HepG2 (cell line): ENCODE data around the gene TMEM107. TPM values are rescaled to one million over a fixed set of nuclear protein-coding genes. Genes with fewer than 3 reads are reported as not detected.

ENCODE experiments used
- ATF4 ChIP-seq, 2 experiments: fragments of 450-650 bp in 1 of 2; sonication (generic) in 1 of 2; formaldehyde crosslinking; IDR thresholded peaks; 2 replicates each; pipeline versions ENCODE4 v1.5.0 to v1.8.0; 2020 to 2022; ENCODE audit warnings: mild to moderate bottlenecking in 1 of 2, missing genetic modification reagents in 1 of 2
- ATM ChIP-seq: fragments of 450-650 bp; IDR thresholded peaks from 2 replicates; pipeline ENCODE4 v1.7.1; 2017; ENCODE audit warnings: mild to moderate bottlenecking, borderline replicate concordance
- CENPX ChIP-seq: sonication (generic); formaldehyde crosslinking; IDR thresholded peaks from 2 replicates; pipeline ENCODE4 v1.9.0; 2021; ENCODE audit warnings: mild to moderate bottlenecking, missing genetic modification reagents, moderate library complexity
- E2F5 ChIP-seq: sonication (generic); formaldehyde crosslinking; conservative IDR thresholded peaks from 2 replicates; pipeline ENCODE4 v1.4.0; 2020; ENCODE audit warnings: missing genetic modification reagents
- FIP1L1 ChIP-seq: fragments of 200-400 bp; formaldehyde crosslinking; IDR thresholded peaks from 2 replicates; pipeline ENCODE4 v1.6.1; 2018; ENCODE audit warnings: low read depth, mild to moderate bottlenecking, low read length, moderate library complexity, borderline replicate concordance; ENCODE audit not compliant: insufficient read depth
- FOXJ3 ChIP-seq: sonication (generic); formaldehyde crosslinking; IDR thresholded peaks from 2 replicates; pipeline ENCODE4 v1.4.0; 2020; ENCODE audit warnings: missing genetic modification reagents, mild to moderate bottlenecking, borderline replicate concordance
- HDAC6 ChIP-seq: fragments of 200-600 bp; sonication (generic); IDR thresholded peaks from 2 replicates; pipeline ENCODE4 v1.7.0; 2017; ENCODE audit warnings: mild to moderate bottlenecking, antibody characterized with exemption, low read length, low read depth
- MED8 ChIP-seq: sonication (generic); formaldehyde crosslinking; IDR thresholded peaks from 2 replicates; pipeline ENCODE4 v1.8.1; 2023; ENCODE audit warnings: mild to moderate bottlenecking, missing genetic modification reagents; ENCODE audit not compliant: insufficient replicate concordance
- MEIS1 ChIP-seq: sonication (generic); formaldehyde crosslinking; IDR thresholded peaks from 2 replicates; pipeline ENCODE4 v1.9.0; 2021; ENCODE audit warnings: mild to moderate bottlenecking, missing genetic modification reagents, moderate library complexity, borderline replicate concordance
- MLLT10 ChIP-seq: sonication (generic); formaldehyde crosslinking; IDR thresholded peaks from 2 replicates; pipeline ENCODE4 v1.4.0; 2020; ENCODE audit warnings: missing genetic modification reagents
- POLR2AphosphoS2 ChIP-seq: IDR thresholded peaks from 2 replicates; pipeline ENCODE4 v1.6.1; 2011; ENCODE audit warnings: low read depth, low read length, improper control_type of control experiment
- SMC3 ChIP-seq: IDR thresholded peaks from 2 replicates; pipeline ENCODE4 v1.6.1; 2011; ENCODE audit warnings: low read length, improper control_type of control experiment
- SP2 ChIP-seq: sonication (generic); formaldehyde crosslinking; IDR thresholded peaks from 2 replicates; pipeline ENCODE4 v1.5.1; 2020; ENCODE audit warnings: mild to moderate bottlenecking, missing genetic modification reagents
- U2AF2 ChIP-seq: fragments of 200-400 bp; formaldehyde crosslinking; IDR thresholded peaks from 2 replicates; pipeline ENCODE4 v1.6.1; 2017; ENCODE audit warnings: low read depth, mild to moderate bottlenecking, low read length
- ZBTB10 ChIP-seq: sonication (generic); formaldehyde crosslinking; IDR thresholded peaks from 2 replicates; pipeline ENCODE4 v1.4.0; 2020; ENCODE audit warnings: missing genetic modification reagents, borderline replicate concordance
- ZBTB7A ChIP-seq: sonication (generic); formaldehyde crosslinking; IDR thresholded peaks from 2 replicates; pipeline ENCODE4 v1.8.0; 2022; ENCODE audit warnings: mild to moderate bottlenecking, missing genetic modification reagents
- ZGPAT ChIP-seq: IDR thresholded peaks from 2 replicates; pipeline ENCODE4 v1.6.1; 2016; ENCODE audit warnings: mild to moderate bottlenecking
- ZNF34 ChIP-seq: sonication (generic); formaldehyde crosslinking; IDR thresholded peaks from 2 replicates; pipeline ENCODE4 v1.4.0; 2020; ENCODE audit warnings: mild to moderate bottlenecking, missing genetic modification reagents, borderline replicate concordance
- ZNF343 ChIP-seq: sonication (generic); formaldehyde crosslinking; IDR thresholded peaks from 2 replicates; pipeline ENCODE4 v1.4.0; 2020; ENCODE audit warnings: mild to moderate bottlenecking, missing genetic modification reagents
- ZNF484 ChIP-seq: sonication (generic); formaldehyde crosslinking; IDR thresholded peaks from 2 replicates; pipeline ENCODE4 v1.5.1; 2020; ENCODE audit warnings: mild to moderate bottlenecking, low read depth, missing genetic modification reagents, borderline replicate concordance
- ZNF775 ChIP-seq: sonication (generic); formaldehyde crosslinking; IDR thresholded peaks from 2 replicates; pipeline ENCODE4 v1.4.0; 2020; ENCODE audit warnings: missing genetic modification reagents, mild to moderate bottlenecking, moderate library complexity, borderline replicate concordance
- ZXDC ChIP-seq: sonication (generic); formaldehyde crosslinking; IDR thresholded peaks from 2 replicates; pipeline ENCODE4 v1.5.0; 2020; ENCODE audit warnings: mild to moderate bottlenecking, missing genetic modification reagents
- polyA plus RNA-seq, 8 experiments: library from polyadenylated mRNA; depleted of rRNA in 3 of 8; stranded (reverse) in 7 of 8; unstranded in 1 of 8; fragments of >200 nt; fragmentation: Illumina TruSeq in 4 of 8; extraction: Trizol in 4 of 8; gene quantifications; 2 replicates each; pipeline versions ENCODE4 v1.2.1 to v1.2.3, GENCODE V29; 2011 to 2016; ENCODE audit warnings: low read depth in 4 of 8, missing spikeins in 1 of 8, mixed read lengths in 1 of 8; ENCODE audit not compliant: insufficient read depth in 1 of 8
- total RNA-seq, 5 experiments: library from RNA; depleted of rRNA; stranded (reverse); fragments of >200 nt; fragmentation: Illumina TruSeq; extraction: Trizol; gene quantifications; 2 replicates each; pipeline ENCODE4 v1.2.3, GENCODE V29; 2016; ENCODE audit warnings: low read depth in 1 of 5

Gene TMEM107
- total and polyA plus RNA-seq, 2 of the 13 experiments (the other 11 are each of a cell fraction or from before 2014, with no cell fraction given) = 7.2 to 15.3 TPM

- TF ChIP-seq ATF4 (CRISPR knock-in tag; IDR thresholded peaks at IDR 0.05) (peak in 1 of 2 experiments; percentile 46; a peak in 1 of 4 replicates), ZNF775 (no peak), POLR2AphosphoS2 (no peak), SMC3 (no peak), CENPX (no peak), FIP1L1 (no peak), ZNF34 (CRISPR knock-in tag) (no peak), FOXJ3 (CRISPR knock-in tag) (peak; percentile 25; the same call in 1 of the 2 replicates), ZBTB10 (CRISPR knock-in tag) (no peak), MED8 (CRISPR knock-in tag) (no peak), MEIS1 (CRISPR knock-in tag) (no peak), ATM (no peak; the same call in 1 of the 2 replicates), SP2 (no peak), ZXDC (CRISPR knock-in tag) (no peak), MLLT10 (CRISPR knock-in tag) (no peak), ZBTB7A (CRISPR knock-in tag) (no peak), ZGPAT (peak; percentile 36; the same call in 1 of the 2 replicates), ZNF343 (no peak), HDAC6 (no peak), ZNF484 (CRISPR knock-in tag) (no peak), E2F5 (CRISPR knock-in tag) (no peak), U2AF2 (no peak)
These were observed 22.6 kb downstream of the TMEM107 start (continued) for GRCh38 chr17:8153525-8153956.
